ENCODE data around the gene RABEPK. TPM values are rescaled to one million over a fixed set of nuclear protein-coding genes. Genes with fewer than 3 reads are reported as not detected.
"Not testable (repeated sequence)": the region's sequence is repeated elsewhere in the genome, so short reads cannot be mapped to it uniquely, and the experiment has no call there.

Gene RABEPK
- total RNA-seq = 12.1 and 19.4 TPM in 2 replicates
- polyA plus RNA-seq (2012) = 29.9 TPM

DNA sequence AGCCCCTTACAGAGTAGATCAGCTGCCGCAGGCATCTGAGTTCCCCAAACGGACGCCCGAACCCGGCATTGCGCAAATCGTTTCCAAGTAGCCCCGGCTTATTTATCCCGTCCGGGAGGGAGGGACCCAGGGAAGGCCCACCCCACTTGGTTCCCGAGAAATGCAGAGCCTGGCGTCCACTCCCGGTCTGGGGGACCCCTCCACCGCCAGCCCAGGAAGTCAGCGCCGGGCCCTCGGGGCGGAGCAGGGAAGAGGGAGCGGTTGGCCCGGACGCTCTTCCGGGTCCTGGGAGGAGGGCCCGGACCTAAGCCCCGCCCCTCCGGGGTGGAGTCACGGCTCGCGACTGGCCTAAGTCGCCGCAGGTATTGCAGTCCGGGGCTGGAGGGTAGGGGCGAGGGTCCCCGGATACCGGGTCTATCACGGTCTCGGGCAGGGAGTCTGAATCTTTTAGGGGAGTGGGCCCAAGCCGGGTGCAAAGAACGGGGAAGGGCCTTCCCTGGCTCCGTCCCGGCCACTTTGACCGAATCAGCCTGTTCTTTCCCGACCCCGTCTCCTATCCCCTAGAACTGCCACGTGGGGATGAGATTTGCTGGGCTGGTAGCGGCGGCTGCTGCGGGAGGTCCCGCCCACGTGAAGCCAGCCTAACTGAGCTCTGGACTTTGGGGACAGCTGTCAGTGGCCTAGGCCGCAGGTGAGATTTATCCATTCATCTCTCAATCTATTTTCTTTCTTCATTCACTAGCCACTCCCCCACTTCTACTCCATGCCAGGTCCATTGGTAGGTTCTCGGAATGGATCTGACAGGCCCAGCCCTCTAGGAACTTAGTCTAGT is at the start of gene RABEPK:
TSS of gene RABEPK (plus strand) at position 327 of the 832 bp plus-strand sequence. CDS start 2,472 bp downstream, outside the sequence.
- DNase-seq (ENCODE audit: low read depth) = peak; percentile 94

DNA sequence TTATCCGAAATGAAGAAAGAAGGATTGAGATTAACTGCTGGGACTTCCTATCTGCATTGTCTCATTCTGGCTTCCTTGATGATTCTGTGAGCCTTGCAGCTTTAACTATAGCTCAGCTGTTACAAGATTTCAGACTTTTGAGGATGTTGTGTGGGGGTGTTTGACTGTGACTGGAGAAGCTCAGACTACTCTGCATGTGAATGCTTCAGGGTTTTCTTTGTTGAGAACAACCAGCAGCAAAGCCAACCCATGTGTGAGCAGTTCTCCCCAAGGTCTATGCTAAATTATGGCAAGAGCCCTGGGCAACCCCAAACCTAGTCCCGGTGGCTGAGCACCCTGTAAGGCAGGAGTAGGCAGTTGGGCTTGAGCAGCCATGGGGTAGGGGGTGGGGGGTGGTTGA is 48.6 kb upstream of the RABEPK start:
- no peak for DNase-seq (ENCODE audit: low read depth)

GRCh38 chr9:125153712-125154367 is 46.5 kb upstream of the RABEPK start:
- DNase-seq (ENCODE audit: low read depth) = peak; percentile 25

DNA sequence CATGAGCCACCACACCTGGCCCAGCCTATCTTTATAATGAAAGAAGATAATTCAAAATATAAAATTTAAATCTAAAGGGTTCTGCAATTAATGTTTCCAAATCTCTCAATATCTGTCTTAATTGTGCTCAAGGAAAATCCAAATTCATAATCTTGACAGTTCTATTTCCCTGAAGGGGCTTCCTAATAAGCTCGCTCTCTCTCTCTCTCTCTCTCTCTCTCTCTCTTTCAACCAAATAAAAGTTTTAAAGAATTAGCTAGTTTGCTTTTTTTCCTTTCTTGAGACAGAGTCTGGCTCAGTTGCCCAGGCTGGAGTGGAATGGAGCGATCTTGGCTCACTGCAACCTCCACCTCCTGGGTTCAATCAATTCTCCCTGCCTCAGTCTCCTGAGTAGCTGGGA is 43.8 kb upstream of the RABEPK start:
- DNase-seq (ENCODE audit: low read depth) = no peak

- DNase-seq (ENCODE audit: low read depth) = no peak
Observed at GRCh38 chr9:125160750-125161149, 39.6 kb upstream of the RABEPK start.

DNA sequence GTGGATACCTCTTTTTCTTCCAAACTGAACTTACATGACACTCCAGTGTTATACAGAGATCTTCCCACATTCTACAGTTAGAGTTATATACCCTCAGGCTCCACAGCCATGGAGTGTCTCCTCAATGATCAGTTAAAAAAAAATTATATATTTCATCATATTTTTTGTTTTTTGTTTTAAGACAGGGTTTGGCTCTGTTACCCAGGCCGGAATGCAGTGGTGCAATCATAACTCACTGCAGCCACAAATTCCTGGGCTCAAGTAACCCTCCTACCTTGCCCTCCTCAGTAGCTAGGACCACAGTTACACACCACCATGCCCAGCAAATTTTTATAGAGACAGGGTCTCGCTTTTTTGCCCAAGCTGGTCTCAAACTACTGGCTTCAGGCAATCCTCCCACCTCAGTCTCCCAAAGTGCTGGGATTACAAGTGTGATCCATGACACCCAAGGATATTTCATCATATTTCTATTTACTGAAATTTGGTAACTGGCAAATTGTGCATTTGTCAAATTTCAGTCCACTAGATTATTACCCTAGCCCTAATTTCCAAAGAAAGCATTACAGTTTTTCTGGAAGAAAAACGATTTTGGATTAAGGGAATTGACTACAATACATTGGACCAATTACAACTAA is 38.9 kb upstream of the RABEPK start:
- DNase-seq (ENCODE audit: low read depth) = no peak

DNA sequence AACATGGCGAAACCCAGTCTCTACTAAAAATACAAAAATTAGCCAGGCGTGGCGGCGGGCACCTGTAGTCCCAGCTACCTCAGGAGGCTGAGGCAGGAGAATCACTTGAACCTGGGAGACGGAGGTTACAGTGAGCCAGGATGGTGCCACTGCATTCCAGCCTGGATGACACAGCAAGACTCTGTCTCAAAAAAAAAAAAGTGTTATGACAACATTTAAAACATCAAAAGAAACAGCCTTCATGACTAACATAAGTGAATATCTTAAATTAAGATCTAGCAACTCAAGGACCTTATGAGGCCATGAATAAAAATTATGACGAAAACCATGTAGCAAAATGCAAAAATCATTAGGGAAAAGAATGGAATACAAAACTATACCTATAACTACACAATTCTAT is 37.5 kb upstream of the RABEPK start:
- not testable (repeated sequence) for DNase-seq (ENCODE audit: low read depth)

DNA sequence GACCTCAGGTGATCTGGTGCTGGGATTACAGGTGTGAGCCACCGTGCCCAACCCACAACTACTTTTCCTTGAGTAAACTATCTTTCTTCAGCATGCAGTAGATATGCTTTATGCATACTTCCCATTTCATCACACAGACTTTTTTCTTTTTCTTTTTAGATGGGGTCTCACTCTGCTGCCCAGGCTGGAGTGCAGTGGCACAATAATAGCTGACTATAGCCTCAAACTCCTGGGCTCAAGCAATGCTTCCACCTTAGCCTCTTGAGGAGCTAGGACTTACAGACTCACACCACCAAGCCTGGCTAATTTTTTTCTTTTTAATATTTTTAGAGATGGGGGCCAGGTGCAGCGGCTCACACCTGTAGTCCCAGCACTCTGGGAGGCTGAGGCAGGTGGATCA is 33.6 kb upstream of the RABEPK start:
- no peak for DNase-seq (ENCODE audit: low read depth)

- no peak for DNase-seq (ENCODE audit: low read depth)
Observed at GRCh38 chr9:125169895-125170294, 30.4 kb upstream of the RABEPK start.

DNA sequence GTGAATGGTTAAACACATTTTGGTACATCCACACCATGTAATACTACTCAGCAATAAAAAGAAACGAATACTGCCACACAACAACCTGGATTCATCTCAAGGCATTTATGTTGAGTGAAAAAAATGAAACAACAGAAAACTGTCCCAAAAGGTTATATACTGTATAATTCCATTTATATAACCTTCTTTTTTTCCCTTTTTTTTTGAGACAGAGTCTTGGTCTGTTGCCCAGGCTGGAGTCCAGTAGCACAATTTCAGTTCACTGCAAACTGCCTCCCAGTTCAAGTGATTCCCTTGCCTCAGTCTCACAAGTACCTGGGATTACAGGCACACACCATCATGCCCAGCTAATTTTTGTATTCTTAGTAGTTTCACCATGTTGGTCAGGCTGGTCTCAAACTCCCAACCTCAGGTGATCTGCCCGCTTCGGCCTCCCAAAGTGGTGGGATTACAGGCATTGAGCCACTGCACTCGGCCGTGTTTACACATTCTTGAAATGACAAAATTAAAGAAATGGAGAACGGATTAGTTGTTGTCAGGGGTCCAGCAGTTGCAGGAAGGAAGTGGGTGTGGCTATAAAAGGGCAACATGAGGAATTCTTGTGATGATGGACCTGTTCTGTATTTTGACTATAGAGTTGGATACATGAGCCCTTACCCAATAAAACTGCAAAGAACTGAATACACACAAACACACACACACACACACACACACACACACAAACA is 28.1 kb upstream of the RABEPK start:
- DNase-seq (ENCODE audit: low read depth) = no peak

DNA sequence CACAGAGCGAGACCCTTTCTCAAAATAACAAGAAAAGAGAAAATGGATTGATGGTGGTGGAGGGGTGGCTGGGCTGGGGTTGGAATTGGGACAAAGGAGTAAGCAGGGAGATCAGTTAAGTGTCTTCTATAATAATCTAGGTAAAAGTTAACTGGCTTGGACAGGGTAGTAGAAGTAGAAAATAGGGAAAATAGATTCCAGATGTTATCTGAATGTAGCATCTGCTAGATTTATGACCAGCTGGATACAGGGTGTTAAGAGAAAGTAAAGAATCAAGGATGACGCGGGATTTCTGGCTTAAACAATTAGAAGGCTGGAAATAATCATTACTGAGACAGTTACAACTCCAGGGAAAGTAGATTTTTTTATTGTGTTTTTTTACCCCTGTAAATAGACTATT is 23.7 kb upstream of the RABEPK start:
- DNase-seq (ENCODE audit: low read depth) = no peak

DNA sequence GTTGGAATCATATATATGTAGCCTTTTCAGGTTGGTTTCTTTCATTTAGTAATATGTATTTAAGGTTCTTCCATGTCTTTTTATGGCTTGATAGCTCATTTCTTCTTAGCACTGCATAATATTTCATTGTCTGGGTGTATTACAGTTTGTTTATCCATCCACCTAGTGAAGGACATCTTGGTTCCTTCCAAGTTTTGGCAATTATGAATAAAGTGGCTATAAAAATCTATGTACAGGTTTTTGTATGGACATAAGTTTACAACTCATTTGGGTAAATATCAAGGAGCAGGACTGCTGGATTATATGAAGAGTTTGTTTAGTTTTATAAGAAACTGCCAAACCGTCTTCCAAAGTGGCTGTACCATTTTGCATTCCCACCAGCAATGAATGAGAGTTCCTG is 22.5 kb upstream of the RABEPK start:
- DNase-seq (ENCODE audit: low read depth) = no peak

GRCh38 chr9:125179776-125180175 is 20.6 kb upstream of the RABEPK start:
- DNase-seq (ENCODE audit: low read depth) = not testable (repeated sequence)

DNA sequence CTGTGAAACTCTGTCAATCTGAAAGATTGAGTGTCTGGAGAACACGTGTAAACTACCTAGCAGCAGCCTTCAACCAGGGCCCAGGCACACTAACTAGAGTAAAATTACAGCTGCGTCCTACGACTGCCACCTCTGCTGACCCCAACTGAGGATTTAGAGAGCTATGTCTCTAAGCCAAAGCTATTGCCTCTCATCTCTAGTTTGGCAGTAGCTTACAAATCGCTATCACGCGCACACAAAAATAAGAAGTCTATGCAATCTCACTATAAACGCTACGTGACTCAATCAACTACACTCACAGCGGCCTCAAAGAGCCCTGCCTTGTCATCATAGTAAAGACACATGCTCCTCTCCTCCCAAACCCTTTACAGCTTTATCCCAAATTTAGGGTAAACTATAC is 19.5 kb upstream of the RABEPK start:
- no peak for DNase-seq (ENCODE audit: low read depth)

DNA sequence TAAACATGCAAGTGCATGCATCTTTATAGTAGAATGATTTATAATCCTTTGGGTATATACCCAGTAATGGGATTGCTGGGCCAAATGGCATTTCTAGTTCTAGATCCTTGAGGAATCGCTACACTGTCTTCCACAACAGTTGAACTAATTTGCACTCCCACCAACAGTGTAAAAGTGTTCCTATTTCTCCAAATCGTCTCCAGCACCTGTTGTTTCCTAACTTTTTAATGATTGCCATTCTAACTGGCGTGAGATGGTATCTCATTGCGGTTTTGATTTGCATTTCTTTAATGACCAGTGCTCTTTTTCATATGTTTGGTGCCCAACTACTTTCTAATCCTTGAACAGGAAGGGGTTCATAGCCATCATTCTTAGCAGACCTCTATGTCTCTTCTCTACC is 18.6 kb upstream of the RABEPK start:
- DNase-seq (ENCODE audit: low read depth) = not testable (repeated sequence)

GRCh38 chr9:125183054-125183453 is 17.3 kb upstream of the RABEPK start:
- DNase-seq (ENCODE audit: low read depth) = no peak

- no peak for DNase-seq (ENCODE audit: low read depth)
Observed at GRCh38 chr9:125183561-125183960, 16.8 kb upstream of the RABEPK start.

DNA sequence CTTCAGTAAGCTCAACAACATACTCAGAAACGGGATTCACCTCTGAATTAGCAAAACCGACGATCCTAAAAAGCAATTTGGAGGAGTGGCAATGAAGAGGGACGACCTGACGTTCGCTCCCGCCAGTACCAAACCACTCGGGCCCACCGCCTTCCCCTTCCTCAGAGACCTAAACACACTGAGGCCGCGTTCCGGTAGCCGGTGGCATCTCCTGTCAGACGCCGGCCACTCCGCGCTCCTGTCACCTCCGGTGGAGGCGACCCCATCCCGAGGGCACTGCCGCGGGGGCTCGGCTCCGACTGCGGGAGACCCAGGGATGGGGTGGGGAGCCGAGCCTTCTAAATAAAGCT is 11.4 kb upstream of the RABEPK start:
- DNase-seq (ENCODE audit: low read depth) = no peak

DNA sequence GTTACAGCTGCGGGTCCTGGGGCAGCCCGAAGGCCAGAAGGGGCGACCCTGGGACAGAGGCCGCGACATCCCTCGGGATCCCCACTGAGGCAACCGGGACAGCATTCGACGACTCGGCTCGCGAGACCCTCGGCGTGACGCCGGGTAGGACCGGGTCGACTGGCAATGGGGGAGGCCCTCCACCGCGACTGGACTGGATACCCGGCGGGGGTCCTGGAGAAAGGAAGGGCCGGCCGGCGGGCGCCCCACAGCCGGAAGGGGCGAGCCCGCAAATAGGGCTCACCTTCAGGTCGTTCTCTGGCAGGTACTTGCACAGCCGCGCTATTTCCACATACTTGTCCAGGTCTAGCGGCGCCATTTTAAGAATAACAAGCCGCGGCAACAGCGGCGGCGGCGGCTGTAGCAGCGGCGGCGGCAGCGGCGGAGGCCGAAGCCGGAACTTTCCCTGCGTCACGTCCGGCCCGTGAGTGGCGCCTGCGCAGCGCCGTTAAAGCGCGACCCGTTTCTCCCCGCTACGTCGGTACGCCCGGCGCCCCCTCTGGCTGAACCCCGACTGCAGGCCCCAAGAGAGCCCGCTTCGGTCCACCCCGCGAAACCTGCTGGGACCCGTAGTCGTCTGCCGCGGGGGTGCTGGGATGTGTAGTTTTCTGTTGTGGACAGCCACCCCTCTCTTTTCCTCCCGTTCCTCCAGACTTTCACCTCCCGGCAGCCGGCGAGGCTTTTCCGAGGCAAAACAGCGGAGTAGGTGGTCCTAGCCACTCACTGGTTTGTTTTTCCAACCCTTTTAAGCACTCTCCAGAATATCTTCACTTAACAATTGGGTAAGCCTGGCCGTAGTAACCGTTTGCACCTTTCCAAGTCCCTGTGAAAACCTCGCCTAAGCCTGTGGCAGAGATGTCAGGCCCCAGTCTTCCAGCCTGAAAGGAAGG is 10.7 kb upstream of the RABEPK start, which contains the start of gene PPP6C:
TSS of gene PPP6C (minus strand) at position 443 of the 929 bp plus-strand sequence. CDS start at position 358, 85 bp downstream.
- peak; percentile 97 for DNase-seq (ENCODE audit: low read depth)

- DNase-seq (ENCODE audit: low read depth) = no peak
Observed at GRCh38 chr9:125190361-125190801, 10.0 kb upstream of the RABEPK start.

All from myocyte (in vitro differentiated cells).